ENCODE measurements around the gene DYSF. TPM values are rescaled to one million over a fixed set of nuclear protein-coding genes. Genes with fewer than 3 reads are reported as not detected.

Gene DYSF
- total RNA-seq, 1 experiment from 2014 or later = 0.89 TPM

GRCh38 chr2:71546777-71547281 lies 93.5 kb downstream of the DYSF start:
- ChIA-PET CTCF (interaction anchor here (1.1 to 2.9 kb wide), 5 partner anchors 247 to 1340 kb away, joined by 3 to 13 read pairs (median 3); partner anchors contain the start of gene SPR), POLR2A (no interaction called here), RAD21 (ENCODE audit: low non-redundant PET in 1 of 2, low total read pairs in 2 of 2, uncharacterized antibody in 2 of 2, unreplicated experiment in 2 of 2) (no interaction called here)
- H3K4me2 ChIP-seq (ENCODE audit: low read length) = no peak overlapping the region
- H3K79me2 ChIP-seq (ENCODE audit: insufficient read depth, low read length) = no peaks in the 10 kb centered on the region
- no peak overlapping the region for H3K4me3 ChIP-seq (replicated peaks in 1 of 2; ENCODE audit: low read depth in 1 of 2, low read length in 2 of 2)
- peaks cover 2 to 15% of the 10 kb centered on the region in 2 experiments; a peak in 3 of 4 replicates for H3K4me1 ChIP-seq (ENCODE audit: control insufficient read depth in 1 of 2, insufficient read depth in 2 of 2, low read length in 2 of 2)
- no peaks in the 10 kb centered on the region for H4K20me1 ChIP-seq (ENCODE audit: insufficient read depth)
- no peaks in the 10 kb centered on the region for H3K9me2 ChIP-seq (ENCODE audit: insufficient read depth)
- no peaks in the 10 kb centered on the region for H3K36me3 ChIP-seq (ENCODE audit: control insufficient read depth in 1 of 2, insufficient read depth in 2 of 2, low read length in 2 of 2)
- no peak for ATAC-seq
- H3K27me3 ChIP-seq (ENCODE audit: insufficient read depth, low read length) = no peaks in the 10 kb centered on the region
- H2AFZ ChIP-seq (ENCODE audit: low read depth, low read length, poor library complexity, severe bottlenecking) = no peak overlapping the region
- H3K9ac ChIP-seq (ENCODE audit: low read length) = no peak overlapping the region
- TF ChIP-seq, protein P1, sequence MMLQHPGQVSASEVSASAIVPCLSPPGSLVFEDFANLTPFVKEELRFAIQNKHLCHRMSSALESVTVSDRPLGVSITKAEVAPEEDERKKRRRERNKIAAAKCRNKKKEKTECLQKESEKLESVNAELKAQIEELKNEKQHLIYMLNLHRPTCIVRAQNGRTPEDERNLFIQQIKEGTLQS (IDR thresholded peaks at IDR 0.05) = no peak
- TF ChIP-seq POLR2AphosphoS5 (IDR thresholded peaks at IDR 0.05; ENCODE audit: low read depth, low read length) (no peak), EZH2phosphoT487 (IDR thresholded peaks at IDR 0.05; ENCODE audit: borderline replicate concordance) (no peak), FOSL1 (IDR thresholded peaks at IDR 0.05; ENCODE audit: low read depth) (no peak), POLR2A (IDR thresholded peaks at IDR 0.05; ENCODE audit: borderline replicate concordance, extremely low read depth, insufficient read depth, insufficient read length) (no peak), SP1 (IDR thresholded peaks at IDR 0.05; ENCODE audit: low read depth) (no peak), SIN3A (IDR thresholded peaks at IDR 0.05; ENCODE audit: low read depth) (no peak), RAD21 (IDR thresholded peaks at IDR 0.05; ENCODE audit: low read depth) (no peak), ZBTB33 (IDR thresholded peaks at IDR 0.05; ENCODE audit: extremely low read depth, insufficient replicate concordance, low read length) (no peak)
- TF ChIP-seq, protein P2, sequence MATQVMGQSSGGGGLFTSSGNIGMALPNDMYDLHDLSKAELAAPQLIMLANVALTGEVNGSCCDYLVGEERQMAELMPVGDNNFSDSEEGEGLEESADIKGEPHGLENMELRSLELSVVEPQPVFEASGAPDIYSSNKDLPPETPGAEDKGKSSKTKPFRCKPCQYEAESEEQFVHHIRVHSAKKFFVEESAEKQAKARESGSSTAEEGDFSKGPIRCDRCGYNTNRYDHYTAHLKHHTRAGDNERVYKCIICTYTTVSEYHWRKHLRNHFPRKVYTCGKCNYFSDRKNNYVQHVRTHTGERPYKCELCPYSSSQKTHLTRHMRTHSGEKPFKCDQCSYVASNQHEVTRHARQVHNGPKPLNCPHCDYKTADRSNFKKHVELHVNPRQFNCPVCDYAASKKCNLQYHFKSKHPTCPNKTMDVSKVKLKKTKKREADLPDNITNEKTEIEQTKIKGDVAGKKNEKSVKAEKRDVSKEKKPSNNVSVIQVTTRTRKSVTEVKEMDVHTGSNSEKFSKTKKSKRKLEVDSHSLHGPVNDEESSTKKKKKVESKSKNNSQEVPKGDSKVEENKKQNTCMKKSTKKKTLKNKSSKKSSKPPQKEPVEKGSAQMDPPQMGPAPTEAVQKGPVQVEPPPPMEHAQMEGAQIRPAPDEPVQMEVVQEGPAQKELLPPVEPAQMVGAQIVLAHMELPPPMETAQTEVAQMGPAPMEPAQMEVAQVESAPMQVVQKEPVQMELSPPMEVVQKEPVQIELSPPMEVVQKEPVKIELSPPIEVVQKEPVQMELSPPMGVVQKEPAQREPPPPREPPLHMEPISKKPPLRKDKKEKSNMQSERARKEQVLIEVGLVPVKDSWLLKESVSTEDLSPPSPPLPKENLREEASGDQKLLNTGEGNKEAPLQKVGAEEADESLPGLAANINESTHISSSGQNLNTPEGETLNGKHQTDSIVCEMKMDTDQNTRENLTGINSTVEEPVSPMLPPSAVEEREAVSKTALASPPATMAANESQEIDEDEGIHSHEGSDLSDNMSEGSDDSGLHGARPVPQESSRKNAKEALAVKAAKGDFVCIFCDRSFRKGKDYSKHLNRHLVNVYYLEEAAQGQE (IDR thresholded peaks at IDR 0.05; ENCODE audit: low read depth) = no peak
- intact Hi-C loops (cut with micrococcal nuclease) = loop anchor here (5.0 kb wide), 2 partner anchors 450 to 1340 kb away; partner anchors contain the start of gene SPR
- H3K27ac ChIP-seq (ENCODE audit: low read depth, low read length) = no peak overlapping the region
- no peak for DNase-seq (ENCODE audit: low read depth, low spot score)
- H3K9me3 ChIP-seq (ENCODE audit: control insufficient read depth in 1 of 2, insufficient read depth in 1 of 2, low read depth in 1 of 2, low read length in 2 of 2) = no peaks in the 10 kb centered on the region
- BruUV-seq (replicated peaks) = no TSS peak
